ENCODE data around the gene NQO2. TPM values are rescaled to one million over a fixed set of nuclear protein-coding genes. Genes with fewer than 3 reads are reported as not detected.
"Not testable (repeated sequence)": the region's sequence is repeated elsewhere in the genome, so short reads cannot be mapped to it uniquely, and the experiment has no call there.

Gene NQO2
- total RNA-seq, 2 donors from 2014 or later: 32.7 to 47.3 TPM

GRCh38 chr6:2972685-2973084 is 27.0 kb upstream of the NQO2 start:
- H3K9me3 Mint-ChIP-seq; H3K36me3 Mint-ChIP-seq (ENCODE audit: insufficient read depth in 2 of 2); DNase-seq; ATAC-seq (replicated peaks in 1 of 2); H3K27me3 Mint-ChIP-seq (ENCODE audit: low read depth): not testable (repeated sequence)
- H3K27ac Mint-ChIP-seq: peak overlapping the region; percentile 82
- peaks cover 54% of the 10 kb centered on the region for H3K4me1 Mint-ChIP-seq (ENCODE audit: low read depth)
- peak overlapping the region; percentile 84 to 89 for H3K4me3 Mint-ChIP-seq

- ATAC-seq (replicated peaks in 1 of 2); DNase-seq; H3K36me3 Mint-ChIP-seq (ENCODE audit: insufficient read depth in 2 of 2); H3K27ac Mint-ChIP-seq; H3K27me3 Mint-ChIP-seq (ENCODE audit: low read depth); H3K4me3 Mint-ChIP-seq; H3K9me3 Mint-ChIP-seq: not testable (repeated sequence)
- peaks cover 58% of the 10 kb centered on the region for H3K4me1 Mint-ChIP-seq (ENCODE audit: low read depth)
Observed at GRCh38 chr6:2973180-2973579, 26.5 kb upstream of the NQO2 start.

- H3K4me1 Mint-ChIP-seq (ENCODE audit: low read depth): peaks cover 59% of the 10 kb centered on the region
- H3K27ac Mint-ChIP-seq: no peak overlapping the region
- no peak overlapping the region for H3K4me3 Mint-ChIP-seq
- no peaks in the 10 kb centered on the region for H3K9me3 Mint-ChIP-seq
- peaks cover 4 to 5% of the 10 kb centered on the region in 2 donors for H3K36me3 Mint-ChIP-seq (ENCODE audit: insufficient read depth in 2 of 2)
- peak in 1 of 2 donors; percentile 11 for DNase-seq
- no peaks in the 10 kb centered on the region for H3K27me3 Mint-ChIP-seq (ENCODE audit: low read depth)
- ATAC-seq (replicated peaks in 1 of 2): no peak
Observed at GRCh38 chr6:2973676-2974075, 26.0 kb upstream of the NQO2 start.

GRCh38 chr6:2976060-2976459 is 23.6 kb upstream of the NQO2 start:
- no peaks in the 10 kb centered on the region for H3K9me3 Mint-ChIP-seq
- H3K4me1 Mint-ChIP-seq (ENCODE audit: low read depth): peaks cover 48% of the 10 kb centered on the region
- no peak for DNase-seq
- ATAC-seq (replicated peaks in 1 of 2): peak in 1 of 2 donors; percentile 18
- no peaks in the 10 kb centered on the region for H3K27me3 Mint-ChIP-seq (ENCODE audit: low read depth)
- H3K36me3 Mint-ChIP-seq (ENCODE audit: insufficient read depth in 2 of 2): peaks cover 2 to 3% of the 10 kb centered on the region in 2 donors
- peak overlapping the region; percentile 90 for H3K27ac Mint-ChIP-seq
- H3K4me3 Mint-ChIP-seq: peak overlapping the region in 1 of 2 donors; percentile 73

GRCh38 chr6:2976571-2977085 is 23.1 kb upstream of the NQO2 start:
- no peaks in the 10 kb centered on the region for H3K9me3 Mint-ChIP-seq
- H3K27me3 Mint-ChIP-seq (ENCODE audit: low read depth): no peaks in the 10 kb centered on the region
- DNase-seq (peak in 1 of 2 donors; percentile 28), ATAC-seq (replicated peaks in 1 of 2) (peak; percentile 71 to 73)
- peak overlapping the region; percentile 52 to 73 for H3K4me3 Mint-ChIP-seq
- H3K36me3 Mint-ChIP-seq (ENCODE audit: insufficient read depth in 2 of 2): peaks cover 2 to 3% of the 10 kb centered on the region in 2 donors
- H3K27ac Mint-ChIP-seq: peak overlapping the region; percentile 90
- peaks cover 48% of the 10 kb centered on the region for H3K4me1 Mint-ChIP-seq (ENCODE audit: low read depth)

- no peak for DNase-seq
Observed at GRCh38 chr6:2977290-2977689, 22.4 kb upstream of the NQO2 start.

GRCh38 chr6:2977799-2978590 is 21.7 kb upstream of the NQO2 start:
- Mint-ChIP-seq H3K4me3 (peak overlapping the region in 1 of 2 donors; percentile 60), H3K9me3 (no peaks in the 10 kb centered on the region), H3K27me3 (ENCODE audit: low read depth) (no peaks in the 10 kb centered on the region), H3K4me1 (ENCODE audit: low read depth) (peaks cover 39% of the 10 kb centered on the region), H3K27ac (peak overlapping the region; percentile 44), H3K36me3 (ENCODE audit: insufficient read depth in 2 of 2) (no peaks in the 10 kb centered on the region)
- DNase-seq (no peak), ATAC-seq (replicated peaks in 1 of 2) (peak; percentile 41 to 59)

More at GRCh38 chr6:2977290-2977689, 22.4 kb upstream of the NQO2 start:
- Mint-ChIP-seq H3K9me3 (no peaks in the 10 kb centered on the region), H3K27me3 (ENCODE audit: low read depth) (no peaks in the 10 kb centered on the region), H3K36me3 (ENCODE audit: insufficient read depth in 2 of 2) (peaks cover 0 to 1% of the 10 kb centered on the region in 2 donors), H3K4me1 (ENCODE audit: low read depth) (peaks cover 41% of the 10 kb centered on the region), H3K27ac (peak overlapping the region; percentile 90), H3K4me3 (peak overlapping the region; percentile 33 to 73)
- ATAC-seq (replicated peaks in 1 of 2): no peak

GRCh38 chr6:2978923-2979322 is 20.8 kb upstream of the NQO2 start:
- H3K4me1 Mint-ChIP-seq (ENCODE audit: low read depth): peaks cover 34% of the 10 kb centered on the region
- DNase-seq (no peak), ATAC-seq (replicated peaks in 1 of 2) (no peak)
- no peak overlapping the region for H3K27ac Mint-ChIP-seq
- no peaks in the 10 kb centered on the region for H3K36me3 Mint-ChIP-seq (ENCODE audit: insufficient read depth in 2 of 2)
- H3K27me3 Mint-ChIP-seq (ENCODE audit: low read depth): peaks cover 8% of the 10 kb centered on the region
- H3K9me3 Mint-ChIP-seq: no peaks in the 10 kb centered on the region
- H3K4me3 Mint-ChIP-seq: no peak overlapping the region

- no peak overlapping the region for H3K4me3 Mint-ChIP-seq
- no peaks in the 10 kb centered on the region for H3K36me3 Mint-ChIP-seq (ENCODE audit: insufficient read depth in 2 of 2)
- H3K9me3 Mint-ChIP-seq: no peaks in the 10 kb centered on the region
- H3K27me3 Mint-ChIP-seq (ENCODE audit: low read depth): peaks cover 8% of the 10 kb centered on the region
- no peak overlapping the region for H3K27ac Mint-ChIP-seq
- H3K4me1 Mint-ChIP-seq (ENCODE audit: low read depth): peaks cover 29% of the 10 kb centered on the region
- DNase-seq: no peak
- no peak for ATAC-seq (replicated peaks in 1 of 2)
Observed at GRCh38 chr6:2979819-2980464, 19.8 kb upstream of the NQO2 start.

- no peaks in the 10 kb centered on the region for H3K36me3 Mint-ChIP-seq (ENCODE audit: insufficient read depth in 2 of 2)
- no peak for ATAC-seq (replicated peaks in 1 of 2)
- no peak overlapping the region for H3K4me3 Mint-ChIP-seq
- DNase-seq: no peak
- H3K27me3 Mint-ChIP-seq (ENCODE audit: low read depth): peaks cover 8% of the 10 kb centered on the region
- H3K27ac Mint-ChIP-seq: no peak overlapping the region
- no peaks in the 10 kb centered on the region for H3K9me3 Mint-ChIP-seq
- peaks cover 29% of the 10 kb centered on the region for H3K4me1 Mint-ChIP-seq (ENCODE audit: low read depth)
Observed at GRCh38 chr6:2980465-2980855, 19.2 kb upstream of the NQO2 start.

- H3K9me3 Mint-ChIP-seq: no peaks in the 10 kb centered on the region
- H3K27ac Mint-ChIP-seq: no peak overlapping the region
- H3K4me1 Mint-ChIP-seq (ENCODE audit: low read depth): peaks cover 15% of the 10 kb centered on the region
- H3K27me3 Mint-ChIP-seq (ENCODE audit: low read depth): peaks cover 8% of the 10 kb centered on the region
- no peaks in the 10 kb centered on the region for H3K36me3 Mint-ChIP-seq (ENCODE audit: insufficient read depth in 2 of 2)
- no peak for ATAC-seq (replicated peaks in 1 of 2)
- no peak overlapping the region for H3K4me3 Mint-ChIP-seq
- DNase-seq: no peak
Observed at GRCh38 chr6:2982426-2983117, 17.1 kb upstream of the NQO2 start.

GRCh38 chr6:2984738-2985406 is 14.8 kb upstream of the NQO2 start:
- Mint-ChIP-seq H3K4me3 (no peak overlapping the region), H3K4me1 (ENCODE audit: low read depth) (peaks cover 15% of the 10 kb centered on the region), H3K27ac (no peak overlapping the region), H3K9me3 (no peaks in the 10 kb centered on the region), H3K36me3 (ENCODE audit: insufficient read depth in 2 of 2) (no peaks in the 10 kb centered on the region), H3K27me3 (ENCODE audit: low read depth) (peaks cover 8% of the 10 kb centered on the region)
- no peak for ATAC-seq (replicated peaks in 1 of 2)
- no peak for DNase-seq

Measured in activated T-cell treated with anti-CD3 and anti-CD28 coated beads, Interleukin-2, amount 50 U/mL, for 72 hours (primary cell).